HG02870 (cell line): ENCODE results near the gene IMMP2L.

ENCODE experiments used
- ATAC-seq: cut with Tn5 transposase; IDR thresholded peaks from one replicate; pipeline ENCODE4 v1.9.1; 2021; ENCODE audit warnings: mild to moderate bottlenecking, moderate library complexity; ENCODE audit not compliant: unreplicated experiment

IMMP2L gene

GRCh38 chr7:110797656-110798055 lies 764.6 kb downstream of the IMMP2L start:
- no peak for ATAC-seq

DNA sequence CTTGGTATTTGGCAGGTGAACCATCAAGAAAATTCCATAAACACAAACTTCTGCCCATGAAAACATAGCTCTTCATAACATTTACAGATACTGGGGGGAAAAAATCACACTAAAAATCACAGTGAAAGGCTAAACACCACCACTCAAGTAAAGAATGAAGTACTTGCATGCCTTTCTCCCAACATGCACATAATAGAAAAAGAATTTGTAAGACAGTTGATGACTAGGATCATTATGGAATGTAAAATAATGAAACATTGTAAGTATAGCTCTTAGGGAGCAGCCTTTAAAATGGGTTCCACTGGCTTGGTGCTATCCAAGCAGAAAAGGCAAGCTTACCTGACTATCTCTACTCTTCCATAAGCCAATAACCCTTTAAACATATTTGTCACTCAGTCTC lies 771.3 kb downstream of the IMMP2L start:
- no peak for ATAC-seq

DNA sequence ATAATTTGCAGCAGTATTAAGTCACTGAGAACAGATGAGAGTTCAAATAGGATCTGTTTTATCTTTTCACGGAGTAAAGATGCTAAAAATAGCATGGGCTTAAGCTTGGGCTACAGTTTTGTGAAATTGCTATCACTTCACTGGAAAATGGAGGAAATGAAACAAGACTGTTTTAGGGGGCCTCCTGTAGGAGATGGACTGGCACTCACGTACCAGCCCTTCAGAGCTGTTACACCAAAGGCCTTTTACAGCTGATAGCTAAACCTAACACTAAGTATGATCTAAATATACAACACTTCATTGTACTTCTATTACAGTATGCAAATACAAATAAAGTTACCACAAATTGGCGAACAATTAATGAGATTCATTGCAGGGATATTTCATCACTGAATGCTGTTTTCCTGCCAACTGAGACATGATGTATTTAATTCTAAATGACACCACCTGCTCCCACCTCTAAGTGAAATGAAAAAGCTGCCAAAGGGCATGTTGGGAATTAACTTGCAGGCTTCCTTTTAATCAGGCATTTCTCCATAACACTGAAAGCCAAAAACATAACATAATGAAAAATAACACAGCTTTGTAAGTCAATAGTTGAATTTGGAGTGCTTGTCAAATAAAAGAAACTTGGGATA lies 775.8 kb downstream of the IMMP2L start:
- ATAC-seq: no peak

DNA sequence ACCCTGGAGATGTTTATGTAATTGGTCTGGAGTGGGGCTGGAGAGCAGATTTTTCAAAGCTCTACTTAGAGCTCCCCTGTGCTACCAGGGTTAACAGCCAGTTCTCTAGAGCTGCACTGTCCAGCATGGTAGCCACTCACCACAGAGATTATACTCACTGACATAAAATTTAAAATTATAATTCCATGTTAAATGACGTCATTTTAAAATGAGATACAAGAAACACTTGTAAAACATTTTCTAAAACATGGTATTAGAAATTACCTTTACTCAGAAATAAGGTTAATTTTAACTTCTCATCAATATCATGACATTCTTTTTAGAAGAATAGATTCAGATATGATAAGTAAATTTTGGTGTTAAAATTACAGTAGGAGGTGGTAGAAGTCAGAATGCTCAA lies 777.5 kb downstream of the IMMP2L start:
- no peak for ATAC-seq

GRCh38 chr7:110780712-110781111 lies 781.6 kb downstream of the IMMP2L start:
- no peak for ATAC-seq

DNA sequence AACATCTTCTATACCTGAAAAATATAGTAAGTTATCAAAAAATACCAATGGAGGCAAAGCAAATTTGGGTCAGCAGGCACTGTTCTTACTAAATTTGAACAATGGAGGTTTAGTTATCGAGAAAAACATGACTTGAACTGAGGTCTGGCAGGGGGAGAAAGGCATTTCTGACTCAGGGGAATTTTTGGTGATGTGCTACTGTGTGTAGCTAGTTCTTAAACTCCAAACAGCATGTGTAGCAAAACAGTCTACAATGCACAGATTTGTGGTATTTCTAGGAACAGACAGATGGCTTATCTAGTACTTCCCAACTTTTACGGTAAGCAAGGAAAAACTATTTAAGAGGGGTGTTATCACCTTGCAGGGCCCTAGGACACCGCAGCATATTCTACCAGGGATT lies 783.0 kb downstream of the IMMP2L start:
- ATAC-seq: no peak

- ATAC-seq: no peak
These were observed 787.2 kb downstream of the IMMP2L start for GRCh38 chr7:110775046-110775445.

GRCh38 chr7:110774071-110774470 lies 788.2 kb downstream of the IMMP2L start:
- no peak for ATAC-seq

DNA sequence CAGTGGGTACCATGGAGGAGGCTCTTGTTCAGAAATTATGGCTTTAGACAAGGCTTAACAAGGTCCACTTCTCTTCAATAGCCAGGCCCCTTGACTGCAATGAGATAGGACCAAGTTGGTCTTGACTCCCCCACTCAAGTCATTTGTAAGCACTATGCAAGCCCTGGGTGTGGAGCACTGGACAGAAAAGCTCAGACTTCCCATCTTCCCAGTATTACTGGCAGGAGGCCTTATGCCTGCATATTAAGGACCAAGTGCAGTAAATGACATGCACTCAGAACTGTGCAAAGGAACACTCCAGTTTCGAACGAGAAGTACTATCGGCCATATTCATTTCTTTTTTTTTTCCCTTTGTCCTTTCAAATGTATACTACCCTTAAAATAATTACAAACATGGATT lies 789.7 kb downstream of the IMMP2L start:
- ATAC-seq: no peak

DNA sequence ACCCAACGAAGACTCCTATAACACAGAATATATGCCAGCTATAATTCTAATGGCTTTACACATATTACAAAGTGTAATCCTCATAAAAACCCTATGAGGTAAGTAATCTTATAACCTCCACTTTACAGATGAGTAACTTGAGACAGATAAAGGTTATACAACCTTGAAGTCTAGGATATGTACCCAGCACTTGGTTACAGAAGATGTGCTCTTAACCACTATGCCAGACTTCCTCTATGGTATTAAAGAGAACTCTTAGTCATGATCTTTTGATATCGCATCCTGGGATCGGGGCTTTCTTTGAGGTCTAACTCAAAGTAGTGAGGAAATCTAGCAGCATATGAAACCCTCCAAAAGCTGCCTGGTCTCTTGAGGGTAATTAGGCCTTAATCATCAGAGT lies 790.6 kb downstream of the IMMP2L start:
- no peak for ATAC-seq

- ATAC-seq: no peak
These were observed 794.7 kb downstream of the IMMP2L start for GRCh38 chr7:110767550-110768110.

DNA sequence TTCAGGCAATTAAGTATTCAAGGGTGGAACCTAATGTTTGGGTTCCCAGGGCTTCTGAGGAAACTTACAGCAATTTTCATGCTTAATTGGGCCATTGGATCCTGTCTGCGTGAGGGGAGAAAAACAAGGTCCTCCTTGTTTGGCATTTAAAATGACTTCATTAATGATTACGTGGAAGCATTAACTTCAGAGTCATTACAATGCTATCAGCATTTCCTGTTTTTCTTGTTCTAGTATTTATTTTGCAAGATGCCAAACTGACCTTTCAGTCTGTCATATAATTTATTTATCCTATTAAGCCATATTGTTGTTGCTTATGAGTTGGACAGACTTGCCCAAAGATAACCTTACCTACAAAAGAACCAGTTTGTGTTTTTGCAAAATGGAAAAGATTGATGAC lies 795.4 kb downstream of the IMMP2L start:
- ATAC-seq: no peak

DNA sequence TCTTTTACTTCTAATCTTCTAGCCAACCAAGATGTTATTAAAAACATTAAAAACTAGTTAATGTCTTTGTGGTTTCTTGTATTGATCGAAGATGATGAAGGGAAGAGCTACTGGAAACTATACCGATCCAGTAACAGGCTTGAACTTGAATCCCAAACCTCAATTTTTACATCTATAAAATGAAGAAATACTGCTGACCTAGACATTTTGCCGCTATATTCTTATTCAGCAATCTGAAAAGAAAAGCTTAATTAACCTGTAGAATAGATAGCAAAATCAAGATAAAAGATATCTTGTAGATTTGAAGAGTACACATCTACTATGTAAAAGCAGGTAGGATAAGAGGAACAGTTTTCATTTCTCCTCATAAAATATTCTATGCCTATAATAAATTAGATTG lies 797.4 kb downstream of the IMMP2L start:
- ATAC-seq: no peak

GRCh38 chr7:110762546-110763225 lies 799.6 kb downstream of the IMMP2L start:
- no peak for ATAC-seq

GRCh38 chr7:110760341-110760740 lies 802.0 kb downstream of the IMMP2L start:
- ATAC-seq: no peak

GRCh38 chr7:110759069-110759468 lies 803.2 kb downstream of the IMMP2L start:
- ATAC-seq: no peak

DNA sequence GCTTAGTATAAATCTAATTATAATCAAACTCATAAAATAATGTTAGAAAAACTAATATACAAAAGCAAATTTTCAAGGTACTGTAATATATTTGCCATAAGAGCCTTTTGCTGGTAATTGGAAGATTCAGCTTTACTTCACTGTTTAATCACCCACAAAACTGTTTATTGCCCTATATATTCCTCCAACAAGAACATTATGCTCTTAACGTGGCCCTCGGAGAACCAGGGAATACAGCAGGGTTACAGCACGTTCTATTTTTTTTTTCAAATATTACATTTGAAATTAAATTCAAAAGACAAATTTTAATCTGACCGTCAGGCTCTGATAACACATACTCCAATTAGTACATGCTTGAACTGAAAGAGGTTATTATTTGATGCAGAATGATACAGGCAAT lies 807.6 kb downstream of the IMMP2L start:
- no peak for ATAC-seq

DNA sequence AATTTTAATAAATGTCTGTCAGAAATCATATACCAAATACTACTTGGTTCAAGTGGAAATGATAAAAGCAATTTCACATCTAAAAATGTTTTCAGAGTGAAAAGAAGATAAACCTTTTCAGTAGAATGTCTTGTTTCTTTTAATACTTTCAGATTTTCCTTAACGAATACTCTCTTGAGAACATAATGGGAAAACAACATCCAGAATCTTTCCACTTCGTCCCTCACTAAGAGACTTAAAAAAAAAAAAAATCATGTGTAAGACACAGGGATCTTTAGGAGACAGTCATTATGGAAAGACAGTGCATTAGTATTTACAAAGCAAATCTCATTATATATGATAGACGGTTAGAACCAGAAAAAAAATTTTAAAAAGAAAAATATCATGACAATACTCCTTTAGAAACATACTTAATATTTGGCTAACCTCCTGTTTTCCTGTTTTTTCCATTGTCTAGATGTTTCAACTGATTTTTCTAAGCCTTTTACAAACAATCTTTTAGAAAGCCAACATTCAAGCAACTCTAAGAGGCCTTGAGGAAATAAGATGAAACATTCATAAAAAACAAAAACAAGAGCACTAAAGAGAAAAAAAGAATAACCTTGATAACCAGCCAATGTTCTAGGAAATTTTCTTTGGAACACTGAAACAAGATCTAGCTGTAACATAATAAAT lies 811.2 kb downstream of the IMMP2L start:
- no peak for ATAC-seq

- ATAC-seq: no peak
These were observed 829.1 kb downstream of the IMMP2L start for GRCh38 chr7:110733221-110733620.

DNA sequence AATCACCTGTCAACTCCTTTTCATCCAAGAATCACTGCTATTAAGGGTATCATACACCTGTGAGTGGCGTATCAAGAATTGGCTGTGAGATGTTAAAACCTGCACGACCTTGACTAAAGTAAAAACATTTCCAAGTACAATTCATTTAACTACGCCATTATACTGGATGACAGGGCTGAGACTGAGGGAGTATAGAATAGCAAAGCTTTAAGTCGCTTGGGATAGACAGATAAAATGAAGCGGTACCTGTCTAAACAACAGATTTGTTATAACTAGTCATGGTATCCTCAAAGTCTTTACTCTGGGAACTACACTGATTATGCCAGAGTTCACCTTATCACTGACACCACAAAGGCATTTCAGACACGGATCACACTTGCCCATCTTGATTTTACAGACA lies 837.5 kb downstream of the IMMP2L start:
- ATAC-seq: no peak

DNA sequence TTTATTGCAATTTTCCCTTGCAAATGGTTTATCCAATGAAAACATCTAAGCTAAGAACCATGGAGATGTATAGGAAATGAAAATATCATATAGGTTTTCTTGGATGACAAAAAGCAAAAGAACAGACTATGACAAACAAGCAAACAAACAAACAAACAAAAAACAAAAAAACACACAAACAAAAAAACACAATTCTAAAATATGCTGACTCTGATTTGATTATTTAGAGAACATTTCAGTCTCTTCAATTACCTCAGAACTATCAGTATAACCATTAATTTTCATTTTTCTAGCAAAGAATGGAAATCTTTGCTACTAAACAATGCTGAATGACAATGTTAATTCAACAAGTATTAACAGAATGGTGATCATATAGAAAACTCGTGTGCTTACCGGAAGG lies 840.9 kb downstream of the IMMP2L start:
- no peak for ATAC-seq

DNA sequence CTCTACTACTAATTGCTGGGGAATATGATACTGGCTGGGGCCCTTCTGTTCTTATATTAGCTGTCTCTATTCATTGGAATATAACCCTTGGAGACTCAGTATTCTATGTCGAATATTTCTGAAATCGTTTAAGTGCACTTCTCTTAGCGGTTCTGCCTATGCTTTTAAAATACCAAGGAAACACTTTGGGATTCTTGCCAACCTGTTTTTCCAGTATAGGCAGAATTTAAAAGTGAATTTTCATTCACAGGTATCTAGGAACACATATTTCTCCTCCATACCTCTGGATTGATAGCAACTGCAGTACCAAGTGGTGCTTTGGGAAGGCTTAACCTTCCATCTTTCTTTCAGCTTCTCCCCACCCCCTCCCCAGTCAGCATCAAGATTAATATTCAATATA lies 841.7 kb downstream of the IMMP2L start:
- ATAC-seq: no peak
